Measurements from ENCODE around the gene DEXI. TPM values are rescaled to one million over a fixed set of nuclear protein-coding genes. Genes with fewer than 3 reads are reported as not detected.

DEXI gene
- total and polyA plus RNA-seq, 7 donors: 71.9 to 122 (median 95.1) TPM

DNA sequence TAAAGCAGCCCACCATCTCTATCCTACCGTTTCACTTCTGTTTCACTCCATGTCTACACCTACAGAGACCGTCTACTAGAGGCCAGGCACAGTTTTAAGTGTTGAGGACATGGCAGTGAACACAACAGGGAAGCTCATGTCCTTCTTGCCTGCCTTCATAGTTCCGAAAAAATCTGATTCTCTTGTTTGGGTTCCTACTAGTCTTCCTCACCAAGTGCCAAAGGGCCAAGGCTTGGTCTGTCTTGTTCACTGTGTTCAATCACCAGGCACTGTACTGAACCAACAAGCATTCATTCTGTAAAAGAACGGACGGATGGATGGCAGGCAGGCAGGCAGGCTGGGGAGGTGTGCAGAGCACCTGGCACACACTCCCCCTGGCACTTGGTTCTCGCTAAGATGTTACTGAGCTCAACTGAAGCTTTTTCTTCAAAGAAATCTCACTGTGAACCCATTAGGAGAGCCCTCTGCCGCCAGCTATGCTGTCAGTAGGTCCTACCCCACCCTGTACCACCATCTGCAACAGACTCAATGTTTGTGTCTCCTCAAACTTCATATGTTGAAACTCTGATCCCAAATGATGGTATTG, 2.5 kb downstream of the DEXI start:
- no peaks in the 10 kb centered on the region for H3K9me3 ChIP-seq
- H3K27me3 ChIP-seq (ENCODE audit: insufficient read depth in 3 of 3, low read length in 2 of 3): no peaks in the 10 kb centered on the region
- TF ChIP-seq, protein P1, sequence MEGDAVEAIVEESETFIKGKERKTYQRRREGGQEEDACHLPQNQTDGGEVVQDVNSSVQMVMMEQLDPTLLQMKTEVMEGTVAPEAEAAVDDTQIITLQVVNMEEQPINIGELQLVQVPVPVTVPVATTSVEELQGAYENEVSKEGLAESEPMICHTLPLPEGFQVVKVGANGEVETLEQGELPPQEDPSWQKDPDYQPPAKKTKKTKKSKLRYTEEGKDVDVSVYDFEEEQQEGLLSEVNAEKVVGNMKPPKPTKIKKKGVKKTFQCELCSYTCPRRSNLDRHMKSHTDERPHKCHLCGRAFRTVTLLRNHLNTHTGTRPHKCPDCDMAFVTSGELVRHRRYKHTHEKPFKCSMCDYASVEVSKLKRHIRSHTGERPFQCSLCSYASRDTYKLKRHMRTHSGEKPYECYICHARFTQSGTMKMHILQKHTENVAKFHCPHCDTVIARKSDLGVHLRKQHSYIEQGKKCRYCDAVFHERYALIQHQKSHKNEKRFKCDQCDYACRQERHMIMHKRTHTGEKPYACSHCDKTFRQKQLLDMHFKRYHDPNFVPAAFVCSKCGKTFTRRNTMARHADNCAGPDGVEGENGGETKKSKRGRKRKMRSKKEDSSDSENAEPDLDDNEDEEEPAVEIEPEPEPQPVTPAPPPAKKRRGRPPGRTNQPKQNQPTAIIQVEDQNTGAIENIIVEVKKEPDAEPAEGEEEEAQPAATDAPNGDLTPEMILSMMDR (IDR thresholded peaks at IDR 0.05): no peak
- peak overlapping the region; percentile 86 for H3K4me3 ChIP-seq
- ATAC-seq: no peak
- 59 to 72% (median 60%) methylated on average over 7 of the region's 7 CpGs for WGBS, 3 donors
- H3K27ac ChIP-seq: peak overlapping the region; percentile 91
- intact Hi-C loops (cut with DNase I): no loop called here
- no peaks in the 10 kb centered on the region for H3K36me3 ChIP-seq (ENCODE audit: insufficient read depth in 1 of 2, low read depth in 1 of 2)
- H3K4me1 ChIP-seq: peaks cover 69% of the 10 kb centered on the region
- DNase-seq: no peak

- intact Hi-C loops (cut with DNase I): no loop called here
- TF ChIP-seq, protein P1 (IDR thresholded peaks at IDR 0.05): no peak
- Histone ChIP-seq H3K27me3 (ENCODE audit: insufficient read depth in 3 of 3, low read length in 2 of 3) (no peaks in the 10 kb centered on the region), H3K9me3 (no peaks in the 10 kb centered on the region), H3K36me3 (ENCODE audit: insufficient read depth in 1 of 2, low read depth in 1 of 2) (no peaks in the 10 kb centered on the region), H3K27ac (peak overlapping the region; percentile 91), H3K4me1 (peaks cover 77% of the 10 kb centered on the region), H3K4me3 (peak overlapping the region; percentile 86)
- 36 to 48% (median 40%) methylated on average over 7 of the region's 7 CpGs for WGBS, 3 donors
- ATAC-seq: no peak
- DNase-seq: no peak
These were observed 3.2 kb downstream of the DEXI start for GRCh38 chr16:10938796-10939648.

GRCh38 chr16:10938321-10938720, 3.9 kb downstream of the DEXI start:
- no peaks in the 10 kb centered on the region for H3K27me3 ChIP-seq (ENCODE audit: insufficient read depth in 3 of 3, low read length in 2 of 3)
- H3K4me1 ChIP-seq: peaks cover 81% of the 10 kb centered on the region
- no peaks in the 10 kb centered on the region for H3K9me3 ChIP-seq
- intact Hi-C loops (cut with DNase I): no loop called here
- peak; percentile 27 to 61 (median 49) for ATAC-seq
- peak in 1 of 2 donors; percentile 21 for DNase-seq
- WGBS, 3 donors: 22 to 40% (median 24%) methylated on average over 7 of the region's 7 CpGs
- TF ChIP-seq, protein P1 (IDR thresholded peaks at IDR 0.05): no peak
- peak overlapping the region; percentile 86 for H3K4me3 ChIP-seq
- peak overlapping the region; percentile 91 for H3K27ac ChIP-seq
- peaks cover 0 to 3% of the 10 kb centered on the region in 2 donors for H3K36me3 ChIP-seq (ENCODE audit: insufficient read depth in 1 of 2, low read depth in 1 of 2)

GRCh38 chr16:10937068-10937859, 5.0 kb downstream of the DEXI start:
- DNase-seq (peak in 1 of 2 donors; percentile 53), ATAC-seq (peak; percentile 4 to 28 (median 18))
- 11 to 20% (median 13%) methylated on average over 11 of the region's 11 CpGs for WGBS, 3 donors
- TF ChIP-seq, protein P1 (IDR thresholded peaks at IDR 0.05): no peak
- Histone ChIP-seq H3K4me1 (peaks cover 81% of the 10 kb centered on the region), H3K27me3 (ENCODE audit: insufficient read depth in 3 of 3, low read length in 2 of 3) (no peaks in the 10 kb centered on the region), H3K9me3 (no peaks in the 10 kb centered on the region), H3K27ac (peak overlapping the region; percentile 91), H3K36me3 (ENCODE audit: insufficient read depth in 1 of 2, low read depth in 1 of 2) (peaks cover 0 to 11% of the 10 kb centered on the region in 2 donors), H3K4me3 (peak overlapping the region; percentile 86)
- intact Hi-C loops (cut with DNase I): no loop called here

Measured in psoas muscle (tissue), 8 donors.